Natural killer cell (primary cell): ENCODE measurements around the gene OAT. TPM values are rescaled to one million over a fixed set of nuclear protein-coding genes. Genes with fewer than 3 reads are reported as not detected.

Source experiments
- ATAC-seq, 3 donors: fragments of 150-1000 bp in 2 of 3; fragments of 200-7000 bp in 1 of 3; cut with Tn5 transposase; 1 replicate in 1 of 3; 2 replicates in 2 of 3; pipeline ENCODE4 v1.10.0; 2021; ENCODE audit warnings: mild to moderate bottlenecking in 2 of 3, moderate library complexity in 2 of 3
- DNase-seq, 2 donors: peaks; one replicate each; pipeline versions ENCODE4 v3.0.0 to v3.0.0-alpha.2; 2013 to 2021; ENCODE audit warnings: mixed read lengths in 1 of 2
- H3K27ac ChIP-seq: one replicate; pipeline ENCODE4 v1.5.1; 2013; ENCODE audit warnings: mild to moderate bottlenecking, low read length
- H3K27me3 ChIP-seq: one replicate; pipeline ENCODE4 v1.6.1; 2013; ENCODE audit warnings: low read length; ENCODE audit not compliant: control insufficient read depth, insufficient read depth
- H3K36me3 ChIP-seq: one replicate; pipeline ENCODE4 v1.6.1; 2013; ENCODE audit warnings: low read length; ENCODE audit not compliant: control insufficient read depth, insufficient read depth
- H3K4me1 ChIP-seq: one replicate; pipeline ENCODE4 v1.6.1; 2013; ENCODE audit warnings: low read length; ENCODE audit not compliant: control insufficient read depth, insufficient read depth
- H3K4me3 ChIP-seq: one replicate; pipeline ENCODE4 v1.5.1; 2013; ENCODE audit warnings: low read length
- H3K9me3 ChIP-seq: one replicate; pipeline ENCODE4 v1.6.1; 2013; ENCODE audit warnings: low read length; ENCODE audit not compliant: control insufficient read depth, insufficient read depth
- H3K27ac Mint-ChIP-seq, 2 donors: one replicate each; pipeline ENCODE4 v1.8.0; 2022; ENCODE audit warnings: mild to moderate bottlenecking in 2 of 2, mixed read lengths in 2 of 2, moderate library complexity in 1 of 2
- H3K27me3 Mint-ChIP-seq, 2 donors: one replicate each; pipeline ENCODE4 v1.8.0; 2022; ENCODE audit warnings: low read depth in 2 of 2, mixed read lengths in 2 of 2
- H3K36me3 Mint-ChIP-seq: one replicate; pipeline ENCODE4 v1.8.0; 2022; ENCODE audit warnings: mixed read lengths
- H3K4me1 Mint-ChIP-seq, 2 donors: one replicate each; pipeline ENCODE4 v1.8.0; 2022; ENCODE audit warnings: mixed read lengths in 2 of 2
- H3K4me3 Mint-ChIP-seq: one replicate; pipeline ENCODE4 v1.8.0; 2022; ENCODE audit warnings: mild to moderate bottlenecking, moderate library complexity, mixed read lengths
- H3K9me3 Mint-ChIP-seq, 2 donors: one replicate each; pipeline ENCODE4 v1.8.0; 2022; ENCODE audit warnings: mixed read lengths in 2 of 2
- CTCF ChIP-seq: fragments of 200-600 bp; IDR thresholded peaks from one replicate; pipeline ENCODE4 v1.8.0; 2022; ENCODE audit warnings: antibody characterized with exemption
- WGBS: methylation state at CpG from one replicate; pipeline ENCODE4 v1.1.7; 2013; ENCODE audit warnings: missing lambda C conversion rate; ENCODE audit not compliant: insufficient coverage; 5-methylcytosine and 5-hydroxymethylcytosine counted together
- intact Hi-C: fragments of 100-400 bp; cut with micrococcal nuclease; formaldehyde crosslinking; loops from one replicate; pipeline ENCODE4 v1.14.2; 2022
- total RNA-seq, 4 donors: library from RNA; stranded (reverse); fragments of 120-200 nt in 1 of 4; gene quantifications; one replicate each; pipeline versions ENCODE4 v1.2.3 to v1.2.4, GENCODE V29; 2013 to 2022

OAT gene
- total RNA-seq, 3 donors from 2014 or later (not counting 1 experiment from before 2014, with no cell fraction given): 35.8 to 60.9 (median 48.4) TPM

- TF ChIP-seq CTCF: no peak
- no peak overlapping the region for H3K4me3 ChIP-seq
- WGBS: 63% methylated on average over 17 of the region's 17 CpGs
These were observed 46.5 kb upstream of the OAT start for GRCh38 chr10:124465003-124465776.

GRCh38 chr10:124464028-124464965, 45.6 kb upstream of the OAT start:
- intact Hi-C loops: loop anchor here (5.0 kb wide), 1 partner anchor 47 kb away; the partner anchor contains the start of gene OAT
- ATAC-seq: no peak

More at GRCh38 chr10:124465003-124465776, 46.5 kb upstream of the OAT start:
- peak in 1 of 2 donors; percentile 36 for DNase-seq
- H3K27me3 Mint-ChIP-seq: no peaks in the 10 kb centered on the region
- no peak overlapping the region for H3K4me3 Mint-ChIP-seq
- peaks cover 17% of the 10 kb centered on the region for H3K4me1 ChIP-seq
- no peak for ATAC-seq
- H3K9me3 Mint-ChIP-seq: no peaks in the 10 kb centered on the region
- no peaks in the 10 kb centered on the region for H3K36me3 Mint-ChIP-seq
- H3K4me1 Mint-ChIP-seq: peaks cover 5 to 24% of the 10 kb centered on the region in 2 donors
- H3K9me3 ChIP-seq: no peaks in the 10 kb centered on the region
- no peaks in the 10 kb centered on the region for H3K27me3 ChIP-seq
- H3K27ac ChIP-seq: peak overlapping the region; percentile 26
- intact Hi-C loops: no loop called here
- H3K36me3 ChIP-seq: no peaks in the 10 kb centered on the region
- peak overlapping the region in 1 of 2 donors; percentile 34 for H3K27ac Mint-ChIP-seq

GRCh38 chr10:124462348-124462695, 43.6 kb upstream of the OAT start:
- H3K9me3 Mint-ChIP-seq: no peaks in the 10 kb centered on the region
- Histone ChIP-seq H3K27ac (no peak overlapping the region), H3K36me3 (no peaks in the 10 kb centered on the region), H3K27me3 (no peaks in the 10 kb centered on the region), H3K9me3 (no peaks in the 10 kb centered on the region), H3K4me3 (peak overlapping the region; percentile 55), H3K4me1 (peaks cover 17% of the 10 kb centered on the region)
- H3K36me3 Mint-ChIP-seq: no peaks in the 10 kb centered on the region
- peak overlapping the region; percentile 91 for H3K4me3 Mint-ChIP-seq
- H3K27me3 Mint-ChIP-seq: peaks cover 5 to 7% of the 10 kb centered on the region in 2 donors
- ATAC-seq (no peak), DNase-seq (no peak)
- intact Hi-C loops: loop anchor here (5.0 kb wide), 1 partner anchor 45 kb away; the partner anchor contains the start of gene OAT
- 79% methylated on average over 6 of the region's 8 CpGs for WGBS
- TF ChIP-seq CTCF: no peak
- peaks cover 5 to 18% of the 10 kb centered on the region in 2 donors for H3K4me1 Mint-ChIP-seq
- peak overlapping the region; percentile 77 to 90 for H3K27ac Mint-ChIP-seq

More at GRCh38 chr10:124464028-124464965, 45.6 kb upstream of the OAT start:
- H3K36me3 Mint-ChIP-seq: no peaks in the 10 kb centered on the region
- Histone ChIP-seq H3K9me3 (no peaks in the 10 kb centered on the region), H3K4me3 (no peak overlapping the region), H3K27me3 (no peaks in the 10 kb centered on the region), H3K27ac (no peak overlapping the region), H3K36me3 (no peaks in the 10 kb centered on the region), H3K4me1 (peaks cover 17% of the 10 kb centered on the region)
- 83% methylated on average over 9 of the region's 9 CpGs for WGBS
- no peak for TF ChIP-seq CTCF
- H3K27ac Mint-ChIP-seq: peak overlapping the region in 1 of 2 donors; percentile 34
- peaks cover 5 to 20% of the 10 kb centered on the region in 2 donors for H3K4me1 Mint-ChIP-seq
- no peaks in the 10 kb centered on the region for H3K9me3 Mint-ChIP-seq
- no peak overlapping the region for H3K4me3 Mint-ChIP-seq
- DNase-seq: no peak
- H3K27me3 Mint-ChIP-seq: no peaks in the 10 kb centered on the region
